SK-N-SH (cell line): ENCODE data around the gene PCDHGA9. TPM values are rescaled to one million over a fixed set of nuclear protein-coding genes. Genes with fewer than 3 reads are reported as not detected.

ENCODE experiments used
- CTCF ChIA-PET: fragments of 300-600, 350-600 bp; formaldehyde crosslinking; extraction: SDS; loops from one replicate; lab custom pipeline; 2021; lab: Yijun Ruan, JAX
- POLR2A ChIA-PET: fragments of 350-600 bp; sonication (Branson Sonifier 250); formaldehyde crosslinking; extraction: SDS; loops from one replicate; lab custom pipeline; 2020; ENCODE audit warnings: antibody characterized with exemption, inconsistent platforms; lab: Yijun Ruan, JAX
- DNase-seq: peaks from one replicate; pipeline ENCODE4 v3.0.0; 2012
- H2AFZ ChIP-seq: fragments of 200-600 bp; sonication (generic); 2 replicates; pipeline ENCODE4 v1.8.1; 2016; ENCODE audit warnings: antibody characterized with exemption, mild to moderate bottlenecking, low read depth
- H3F3A ChIP-seq: fragments of 200-600 bp; sonication (generic); replicated peaks from 2 replicates; pipeline ENCODE3; 2016; ENCODE audit warnings: antibody characterized with exemption, mild to moderate bottlenecking; ENCODE audit not compliant: insufficient read depth
- H3K27ac ChIP-seq, 2 experiments: fragments of 200-500 bp in 1 of 2; fragments of 200-600 bp in 1 of 2; sonication (Bioruptor generic) in 1 of 2; sonication (generic), shearing (Covaris generic) in 1 of 2; 2 replicates each; pipeline versions ENCODE4 v1.5.1 to v1.6.1; 2014 to 2016; ENCODE audit warnings: low read depth in 2 of 2, inconsistent platforms in 1 of 2, low read length in 1 of 2, mild to moderate bottlenecking in 1 of 2, mixed read lengths in 1 of 2
- H3K27me3 ChIP-seq: fragments of 200-600 bp; sonication (generic), shearing (Covaris generic); 2 replicates; pipeline ENCODE4 v1.6.1; 2016; ENCODE audit warnings: mixed run types; ENCODE audit not compliant: insufficient read depth
- H3K36me3 ChIP-seq, 2 experiments: fragments of 200-500 bp in 1 of 2; fragments of 200-600 bp in 1 of 2; sonication (Bioruptor generic) in 1 of 2; sonication (generic) in 1 of 2; replicated peaks in 1 of 2; 2 replicates each; pipeline versions ENCODE3 to v1.5.1; 2014 to 2016; ENCODE audit warnings: low read length in 1 of 2, mild to moderate bottlenecking in 1 of 2; ENCODE audit not compliant: insufficient read depth in 2 of 2, control insufficient read depth in 1 of 2
- H3K4me1 ChIP-seq, 2 experiments: fragments of 200-500 bp in 1 of 2; fragments of 200-600 bp in 1 of 2; sonication (Bioruptor generic) in 1 of 2; sonication (generic), shearing (Covaris generic) in 1 of 2; 2 replicates each; pipeline versions ENCODE4 v1.5.1 to v1.6.1; 2014 to 2016; ENCODE audit warnings: low read depth in 1 of 2, low read length in 1 of 2, mixed run types in 1 of 2; ENCODE audit not compliant: insufficient read depth in 2 of 2, control insufficient read depth in 1 of 2
- H3K4me2 ChIP-seq: fragments of 200-600 bp; sonication (generic), shearing (Covaris generic); 2 replicates; pipeline ENCODE4 v1.6.1; 2017; ENCODE audit warnings: mixed run types
- H3K4me3 ChIP-seq, 2 experiments: fragments of 200-500 bp in 1 of 2; fragments of 200-600 bp in 1 of 2; sonication (Bioruptor generic) in 1 of 2; sonication (generic), shearing (Covaris generic) in 1 of 2; 2 replicates each; pipeline versions ENCODE4 v1.5.1 to v1.8.1; 2014 to 2016; ENCODE audit warnings: low read depth in 2 of 2, inconsistent platforms in 1 of 2, low read length in 1 of 2, mild to moderate bottlenecking in 1 of 2, mixed read lengths in 1 of 2, moderate library complexity in 1 of 2
- H3K79me2 ChIP-seq: fragments of 200-600 bp; sonication (generic); 2 replicates; pipeline ENCODE4 v1.8.1; 2017; ENCODE audit warnings: mild to moderate bottlenecking; ENCODE audit not compliant: insufficient read depth
- H3K9ac ChIP-seq: fragments of 200-600 bp; sonication (generic); 2 replicates; pipeline ENCODE4 v1.6.1; 2017; ENCODE audit warnings: mixed run types
- H3K9me2 ChIP-seq: fragments of 200-600 bp; sonication (generic); 2 replicates; pipeline ENCODE4 v1.6.1; 2017; ENCODE audit warnings: mixed run types
- H3K9me3 ChIP-seq: fragments of 200-600 bp; sonication (generic); 2 replicates; pipeline ENCODE4 v1.6.1; 2017; ENCODE audit warnings: mixed run types, mild to moderate bottlenecking, moderate library complexity
- H4K20me1 ChIP-seq: fragments of 200-600 bp; sonication (generic); 2 replicates; pipeline ENCODE4 v1.6.1; 2017; ENCODE audit warnings: mild to moderate bottlenecking, mixed run types; ENCODE audit not compliant: insufficient read depth
- EP300 ChIP-seq, 2 experiments: IDR thresholded peaks; 2 replicates each; pipeline versions ENCODE4 v1.4.0 to v1.6.1; 2012; ENCODE audit warnings: borderline replicate concordance in 1 of 2, low read depth in 1 of 2, low read length in 1 of 2
- FOSL2 ChIP-seq: IDR thresholded peaks from 2 replicates; pipeline ENCODE4 v1.4.0; 2012; ENCODE audit warnings: low read depth, mild to moderate bottlenecking, moderate library complexity, borderline replicate concordance
- FOXM1 ChIP-seq: IDR thresholded peaks from 2 replicates; pipeline ENCODE4 v1.4.0; 2012; ENCODE audit warnings: low read depth, mild to moderate bottlenecking
- GATA2 ChIP-seq: sonication (generic); formaldehyde crosslinking; IDR thresholded peaks from 2 replicates; pipeline ENCODE4 v1.5.0; 2020; ENCODE audit warnings: mild to moderate bottlenecking, missing genetic modification reagents
- IRF3 ChIP-seq: fragments of 150-350 bp; IDR thresholded peaks from 2 replicates; pipeline ENCODE4 v1.6.1; 2016; ENCODE audit warnings: mild to moderate bottlenecking, low read depth, low read length
- JUND ChIP-seq: IDR thresholded peaks from 2 replicates; pipeline ENCODE4 v1.4.0; 2012
- MXI1 ChIP-seq: IDR thresholded peaks from 2 replicates; pipeline ENCODE4 v1.6.1; 2012; ENCODE audit warnings: mild to moderate bottlenecking, low read depth, low read length, improper control_type of control experiment
- NFIC ChIP-seq: IDR thresholded peaks from 2 replicates; pipeline ENCODE4 v1.4.0; 2012; ENCODE audit warnings: borderline replicate concordance
- NRF1 ChIP-seq: IDR thresholded peaks from 2 replicates; pipeline ENCODE4 v1.6.1; 2012; ENCODE audit warnings: low read depth, mild to moderate bottlenecking, low read length
- PBX3 ChIP-seq: IDR thresholded peaks from 2 replicates; pipeline ENCODE4; 2012
- POLR2AphosphoS5 ChIP-seq: IDR thresholded peaks from 2 replicates; pipeline ENCODE4 v1.6.1; 2012; ENCODE audit warnings: low read depth, low read length
- RAD21 ChIP-seq: IDR thresholded peaks from 2 replicates; pipeline ENCODE4 v1.6.1; 2012; ENCODE audit warnings: mild to moderate bottlenecking, low read length
- RCOR1 ChIP-seq: fragments of 150-350 bp; IDR thresholded peaks from 2 replicates; pipeline ENCODE4 v1.6.1; 2017; ENCODE audit warnings: antibody characterized with exemption, low read length
- REST ChIP-seq: IDR thresholded peaks from 2 replicates; pipeline ENCODE4 v1.6.1; 2012; ENCODE audit warnings: mild to moderate bottlenecking, low read depth, low read length, moderate library complexity
- SIN3A ChIP-seq: IDR thresholded peaks from 2 replicates; pipeline ENCODE4 v1.6.1; 2012; ENCODE audit warnings: low read depth, mild to moderate bottlenecking, low read length, moderate library complexity, borderline replicate concordance
- SMC3 ChIP-seq: IDR thresholded peaks from 2 replicates; pipeline ENCODE4 v1.6.1; 2012; ENCODE audit warnings: low read depth, low read length, improper control_type of control experiment
- TCF12 ChIP-seq: IDR thresholded peaks from 2 replicates; pipeline ENCODE4 v1.4.0; 2012
- WGBS: methylation state at CpG from one replicate; pipeline ENCODE4 v1.1.6; 2017; ENCODE audit warnings: low lambda C conversion rate; 5-methylcytosine and 5-hydroxymethylcytosine counted together
- polyA plus RNA-seq, 3 experiments: library from polyadenylated mRNA; depleted of rRNA; stranded (reverse); fragments of >200 nt; gene quantifications; 2 replicates each; pipeline ENCODE4 v1.2.3, GENCODE V29; 2012
- TF ChIP-seq, protein P1 (sequence below): IDR thresholded peaks from 2 replicates; pipeline ENCODE4 v1.4.0; 2012; ENCODE audit warnings: low read depth, borderline replicate concordance
- TF ChIP-seq, protein P2 (sequence below): IDR thresholded peaks from 2 replicates; pipeline ENCODE4 v1.4.0; 2012; ENCODE audit warnings: low read depth
- TF ChIP-seq, protein P3 (sequence below): fragments of 200-600 bp; sonication (generic); IDR thresholded peaks from 2 replicates; pipeline ENCODE4 v1.6.1; 2017; ENCODE audit warnings: antibody characterized with exemption, mild to moderate bottlenecking, moderate library complexity

PCDHGA9 gene
- polyA plus RNA-seq, 1 of the 3 experiments (the other 2 are of a cell fraction): 0.16 TPM

DNA sequence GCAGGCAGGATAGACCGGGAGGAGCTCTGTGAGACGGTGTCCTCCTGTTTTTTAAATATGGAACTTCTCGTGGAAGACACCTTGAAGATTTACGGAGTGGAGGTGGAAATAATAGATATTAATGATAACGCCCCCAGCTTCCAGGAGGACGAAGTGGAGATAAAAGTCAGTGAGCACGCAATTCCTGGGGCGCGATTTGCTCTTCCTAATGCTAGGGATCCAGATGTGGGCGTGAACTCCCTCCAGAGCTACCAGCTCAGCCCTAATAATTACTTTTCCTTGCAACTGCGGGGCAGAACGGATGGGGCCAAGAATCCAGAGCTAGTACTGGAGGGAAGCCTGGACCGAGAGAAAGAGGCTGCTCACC lies 18.9 kb downstream of the PCDHGA9 start (continued):
- TF ChIP-seq, protein P1, sequence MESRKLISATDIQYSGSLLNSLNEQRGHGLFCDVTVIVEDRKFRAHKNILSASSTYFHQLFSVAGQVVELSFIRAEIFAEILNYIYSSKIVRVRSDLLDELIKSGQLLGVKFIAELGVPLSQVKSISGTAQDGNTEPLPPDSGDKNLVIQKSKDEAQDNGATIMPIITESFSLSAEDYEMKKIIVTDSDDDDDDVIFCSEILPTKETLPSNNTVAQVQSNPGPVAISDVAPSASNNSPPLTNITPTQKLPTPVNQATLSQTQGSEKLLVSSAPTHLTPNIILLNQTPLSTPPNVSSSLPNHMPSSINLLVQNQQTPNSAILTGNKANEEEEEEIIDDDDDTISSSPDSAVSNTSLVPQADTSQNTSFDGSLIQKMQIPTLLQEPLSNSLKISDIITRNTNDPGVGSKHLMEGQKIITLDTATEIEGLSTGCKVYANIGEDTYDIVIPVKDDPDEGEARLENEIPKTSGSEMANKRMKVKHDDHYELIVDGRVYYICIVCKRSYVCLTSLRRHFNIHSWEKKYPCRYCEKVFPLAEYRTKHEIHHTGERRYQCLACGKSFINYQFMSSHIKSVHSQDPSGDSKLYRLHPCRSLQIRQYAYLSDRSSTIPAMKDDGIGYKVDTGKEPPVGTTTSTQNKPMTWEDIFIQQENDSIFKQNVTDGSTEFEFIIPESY: no peak
- no peak for TF ChIP-seq TCF12
- TF ChIP-seq, protein P2, sequence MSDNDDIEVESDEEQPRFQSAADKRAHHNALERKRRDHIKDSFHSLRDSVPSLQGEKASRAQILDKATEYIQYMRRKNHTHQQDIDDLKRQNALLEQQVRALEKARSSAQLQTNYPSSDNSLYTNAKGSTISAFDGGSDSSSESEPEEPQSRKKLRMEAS: no peak
- TF ChIP-seq POLR2AphosphoS5: no peak
- TF ChIP-seq GATA2 (CRISPR knock-in tag): no peak
- no peak for TF ChIP-seq MXI1
- TF ChIP-seq REST: no peak
- no peak for TF ChIP-seq EP300 (IDR thresholded peaks at IDR 0.05; ENCODE audit: borderline replicate concordance in 1 of 2, low read depth in 1 of 2, low read length in 1 of 2)
- no peak for TF ChIP-seq PBX3
- no peak for TF ChIP-seq JUND

DNA sequence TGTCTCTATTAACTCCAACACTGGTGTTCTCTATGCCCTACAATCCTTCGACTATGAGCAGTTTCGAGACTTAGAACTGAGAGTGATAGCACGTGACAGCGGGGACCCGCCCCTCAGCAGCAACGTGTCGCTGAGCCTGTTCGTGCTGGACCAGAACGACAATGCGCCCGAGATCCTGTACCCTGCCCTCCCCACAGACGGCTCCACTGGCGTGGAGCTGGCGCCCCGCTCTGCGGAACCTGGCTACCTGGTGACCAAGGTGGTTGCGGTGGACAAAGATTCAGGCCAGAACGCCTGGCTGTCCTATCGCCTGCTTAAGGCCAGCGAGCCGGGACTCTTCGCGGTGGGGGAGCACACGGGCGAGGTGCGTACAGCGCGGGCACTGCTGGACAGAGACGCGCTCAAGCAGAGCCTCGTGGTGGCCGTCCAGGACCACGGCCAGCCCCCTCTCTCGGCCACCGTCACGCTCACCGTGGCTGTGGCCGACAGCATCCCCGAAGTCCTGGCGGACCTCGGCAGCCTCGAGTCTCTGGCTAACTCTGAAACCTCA lies 20.2 kb downstream of the PCDHGA9 start:
- Histone ChIP-seq H3K9ac (no peak overlapping the region), H3K9me3 (peaks cover 23% of the 10 kb centered on the region), H3K27ac (no peak overlapping the region), H3K36me3 (peaks cover 3 to 71% of the 10 kb centered on the region in 2 experiments), H3F3A (no peaks in the 10 kb centered on the region), H3K4me2 (no peak overlapping the region), H4K20me1 (no peaks in the 10 kb centered on the region), H3K4me3 (no peak overlapping the region; a peak in 1 of 4 replicates), H3K4me1 (no peaks in the 10 kb centered on the region; a peak in 1 of 4 replicates), H3K79me2 (peaks cover 23% of the 10 kb centered on the region), H3K9me2 (no peaks in the 10 kb centered on the region), H2AFZ (no peak overlapping the region), H3K27me3 (no peaks in the 10 kb centered on the region)
- 93% methylated on average over 27 of the region's 42 CpGs for WGBS
- ChIA-PET POLR2A (no interaction called here), CTCF (interaction anchor here (2.7 kb wide), 1 partner anchor 102 kb away, joined by 7 read pairs; no protein-coding TSS in a partner anchor)
- TF ChIP-seq FOXM1 (no peak), SMC3 (no peak), SIN3A (no peak), FOSL2 (no peak), IRF3 (no peak), NFIC (no peak), NRF1 (no peak), RAD21 (no peak), RCOR1 (no peak)
- TF ChIP-seq, protein P3, sequence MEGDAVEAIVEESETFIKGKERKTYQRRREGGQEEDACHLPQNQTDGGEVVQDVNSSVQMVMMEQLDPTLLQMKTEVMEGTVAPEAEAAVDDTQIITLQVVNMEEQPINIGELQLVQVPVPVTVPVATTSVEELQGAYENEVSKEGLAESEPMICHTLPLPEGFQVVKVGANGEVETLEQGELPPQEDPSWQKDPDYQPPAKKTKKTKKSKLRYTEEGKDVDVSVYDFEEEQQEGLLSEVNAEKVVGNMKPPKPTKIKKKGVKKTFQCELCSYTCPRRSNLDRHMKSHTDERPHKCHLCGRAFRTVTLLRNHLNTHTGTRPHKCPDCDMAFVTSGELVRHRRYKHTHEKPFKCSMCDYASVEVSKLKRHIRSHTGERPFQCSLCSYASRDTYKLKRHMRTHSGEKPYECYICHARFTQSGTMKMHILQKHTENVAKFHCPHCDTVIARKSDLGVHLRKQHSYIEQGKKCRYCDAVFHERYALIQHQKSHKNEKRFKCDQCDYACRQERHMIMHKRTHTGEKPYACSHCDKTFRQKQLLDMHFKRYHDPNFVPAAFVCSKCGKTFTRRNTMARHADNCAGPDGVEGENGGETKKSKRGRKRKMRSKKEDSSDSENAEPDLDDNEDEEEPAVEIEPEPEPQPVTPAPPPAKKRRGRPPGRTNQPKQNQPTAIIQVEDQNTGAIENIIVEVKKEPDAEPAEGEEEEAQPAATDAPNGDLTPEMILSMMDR: no peak
- no peak for DNase-seq
